KBM-7 (cell line): ENCODE measurements around the gene OR2W1.

Source experiments
- DNase-seq: peaks from one replicate; pipeline ENCODE4 v3.0.0-alpha.2; 2015
- in situ Hi-C: fragments of 300-500 bp; cut with MboI; formaldehyde crosslinking; loops from 2 replicates; pipeline ENCODE4 v1.14.3; 2020; ENCODE audit warnings: low sequenced_read_pairs, low pct_unique_long_range_greater_than_20kb, mixed read lengths

The OR2W1 gene

GRCh38 chr6:29008089-29008488 is 36.9 kb downstream of the OR2W1 start:
- in situ Hi-C loops: no loop called here
- no peak for DNase-seq

- in situ Hi-C loops: no loop called here
- DNase-seq: no peak
Measured at GRCh38 chr6:29005183-29005885, 39.6 kb downstream of the OR2W1 start, which contains the start of gene ZNF311. TSS of gene ZNF311 (minus strand) at chr6:29005315. CDS start at chr6:29003954, 1,361 bp downstream.

GRCh38 chr6:28996844-28997510 is 48.0 kb downstream of the OR2W1 start:
- in situ Hi-C loops: loop anchor here (25.0 kb wide), 1 partner anchor 310 kb away; no protein-coding TSS in a partner anchor
- no peak for DNase-seq

GRCh38 chr6:28995093-28995650 is 49.8 kb downstream of the OR2W1 start:
- DNase-seq: no peak
- in situ Hi-C loops: loop anchor here (25.0 kb wide), 1 partner anchor 308 kb away; no protein-coding TSS in a partner anchor
